Measurements from ENCODE around the gene NPC1L1.
"Not testable (repeated sequence)": the region's sequence is repeated elsewhere in the genome, so short reads cannot be mapped to it uniquely, and the experiment has no call there.

The NPC1L1 gene

DNA sequence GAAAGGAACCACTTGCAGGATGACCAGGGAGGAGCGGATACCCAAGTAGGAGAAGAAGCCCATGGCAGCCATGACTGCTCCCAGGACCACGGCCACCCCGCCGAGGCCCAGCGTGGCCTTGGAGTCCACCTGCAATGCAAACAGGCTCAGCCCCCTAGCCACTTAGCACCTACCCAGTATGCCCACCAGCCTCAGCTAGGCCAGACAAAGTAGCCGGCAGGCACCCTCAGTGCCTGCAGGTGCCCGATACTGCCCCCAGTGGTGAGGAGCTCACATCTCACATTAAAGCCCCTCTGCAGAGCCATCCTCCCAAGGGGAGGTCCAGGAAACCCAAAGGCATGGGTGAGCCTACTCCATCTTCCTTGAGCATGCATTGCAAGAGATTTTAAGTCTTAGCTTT lies 6.6 kb downstream of the NPC1L1 start:
- peak; percentile 27 to 28 for DNase-seq

DNA sequence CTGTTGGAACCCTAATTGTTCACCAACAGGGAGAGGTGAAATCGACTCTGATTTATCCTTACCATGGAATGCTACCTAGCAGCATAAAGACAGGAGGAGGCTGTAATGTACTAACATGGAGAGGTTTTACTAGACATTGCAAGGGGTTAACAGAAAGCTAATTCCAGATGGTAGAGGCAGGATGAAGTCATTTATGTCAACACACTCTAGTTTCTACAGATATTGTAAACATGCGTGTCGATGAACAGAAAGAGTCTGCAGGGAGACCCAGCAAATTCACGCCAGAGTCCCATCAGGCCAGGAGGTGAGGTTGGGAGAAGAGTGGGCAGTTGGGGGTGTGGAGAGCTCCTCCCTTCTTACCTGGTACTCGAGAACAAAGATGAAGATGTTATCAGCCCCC lies 7.0 kb downstream of the NPC1L1 start:
- DNase-seq = no peak

DNA sequence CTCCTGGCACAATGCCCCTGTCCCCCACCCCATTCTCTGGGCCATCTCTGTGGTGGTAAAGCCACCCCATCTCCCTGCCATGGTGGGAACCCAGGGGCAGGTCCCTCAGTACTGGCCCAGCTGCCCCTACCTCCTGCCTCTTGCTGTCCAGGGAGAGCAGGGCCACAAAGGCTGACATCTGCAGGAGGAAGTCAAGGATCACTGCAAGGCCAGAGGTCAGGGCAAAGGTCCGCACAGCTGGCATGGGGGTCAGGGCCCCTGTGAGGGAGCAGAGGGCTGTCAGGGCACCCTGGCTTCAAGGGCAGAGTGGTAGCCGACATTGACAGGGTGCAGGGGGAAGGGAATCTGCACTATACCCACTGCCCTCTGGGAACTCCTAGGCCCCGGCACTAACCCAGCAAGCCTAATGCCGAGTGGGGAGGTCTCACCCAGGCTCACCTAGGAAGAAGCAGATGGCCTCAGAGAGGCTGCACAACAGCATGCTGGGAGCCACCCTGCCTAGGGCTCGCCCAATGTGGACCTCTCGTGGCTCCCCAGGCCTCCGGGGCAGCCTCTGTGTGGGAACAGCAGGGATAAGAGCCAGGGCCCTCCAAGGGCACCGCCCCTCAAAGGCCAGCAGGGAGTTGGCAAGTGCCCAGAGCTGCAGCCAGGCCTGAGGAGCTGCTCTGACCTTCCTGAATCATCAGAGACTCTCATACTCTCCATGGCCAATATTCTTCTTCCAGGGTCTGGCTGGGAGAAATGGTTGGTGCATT lies 7.7 kb downstream of the NPC1L1 start:
- DNase-seq = no peak

DNA sequence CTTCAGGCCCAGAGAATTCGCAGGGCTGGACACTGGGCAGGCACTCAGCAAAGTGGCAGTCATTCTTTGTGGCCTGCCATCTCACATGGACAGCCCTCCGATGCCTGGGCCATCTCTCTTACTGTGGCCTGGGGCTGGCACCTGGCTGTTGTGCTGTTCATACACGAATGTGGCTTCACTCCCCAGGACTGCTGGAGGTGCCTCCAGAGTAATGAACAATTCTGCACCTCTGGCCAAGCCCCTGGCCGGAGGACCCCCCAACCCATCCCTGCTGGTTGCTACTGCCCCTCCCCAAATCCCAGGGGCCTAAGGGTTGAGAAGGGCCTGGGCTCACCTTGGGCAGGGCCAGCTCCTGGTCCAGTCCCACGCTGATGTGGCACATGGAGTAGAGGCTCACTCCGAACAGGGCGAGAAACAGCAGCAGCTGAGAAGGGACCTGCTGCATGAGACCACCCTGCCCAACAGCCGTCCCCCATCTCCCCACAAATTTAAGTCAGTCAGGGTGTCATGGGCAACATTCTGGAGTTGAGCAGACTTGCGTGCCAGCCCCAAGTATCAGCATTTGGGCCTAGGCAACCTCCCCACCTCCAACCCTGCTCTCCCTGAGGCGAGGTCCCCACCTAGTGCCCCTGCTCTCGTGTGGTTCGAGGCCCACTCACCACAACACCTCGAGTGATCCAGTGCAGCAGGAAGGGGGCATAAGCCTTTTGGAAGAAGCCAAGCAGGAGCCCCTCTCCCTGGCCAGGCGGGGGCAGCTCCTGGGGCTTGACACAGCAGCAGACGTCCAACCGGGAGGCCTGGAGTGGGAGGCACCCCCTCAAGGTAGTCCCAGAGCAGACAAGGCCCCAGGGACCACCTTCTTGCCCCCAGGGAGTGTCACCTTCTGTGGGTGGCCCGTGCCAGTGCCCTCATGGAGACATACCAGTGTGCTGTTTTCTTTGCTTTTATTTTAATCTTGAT lies 9.4 kb downstream of the NPC1L1 start:
- DNase-seq = no peak

DNA sequence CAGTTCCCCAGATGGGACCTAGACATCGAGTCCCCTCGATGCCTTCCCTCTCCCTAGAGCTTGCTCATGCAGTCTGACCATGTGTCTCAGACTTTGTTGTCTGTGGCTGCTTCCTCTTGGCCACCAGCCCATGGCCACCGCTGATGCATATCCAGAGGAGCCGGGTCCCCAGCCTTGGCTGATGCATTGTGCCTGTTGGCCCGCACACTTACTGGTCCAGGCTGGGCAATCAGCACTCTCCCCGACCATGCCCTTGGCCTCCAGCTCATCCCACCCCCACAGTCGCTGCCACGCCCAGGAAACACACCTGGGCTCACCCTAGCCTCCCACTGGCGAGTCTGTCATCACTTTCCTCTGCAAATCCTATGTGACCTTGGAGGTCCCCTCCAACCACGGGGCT lies 10.1 kb downstream of the NPC1L1 start:
- DNase-seq = no peak

DNA sequence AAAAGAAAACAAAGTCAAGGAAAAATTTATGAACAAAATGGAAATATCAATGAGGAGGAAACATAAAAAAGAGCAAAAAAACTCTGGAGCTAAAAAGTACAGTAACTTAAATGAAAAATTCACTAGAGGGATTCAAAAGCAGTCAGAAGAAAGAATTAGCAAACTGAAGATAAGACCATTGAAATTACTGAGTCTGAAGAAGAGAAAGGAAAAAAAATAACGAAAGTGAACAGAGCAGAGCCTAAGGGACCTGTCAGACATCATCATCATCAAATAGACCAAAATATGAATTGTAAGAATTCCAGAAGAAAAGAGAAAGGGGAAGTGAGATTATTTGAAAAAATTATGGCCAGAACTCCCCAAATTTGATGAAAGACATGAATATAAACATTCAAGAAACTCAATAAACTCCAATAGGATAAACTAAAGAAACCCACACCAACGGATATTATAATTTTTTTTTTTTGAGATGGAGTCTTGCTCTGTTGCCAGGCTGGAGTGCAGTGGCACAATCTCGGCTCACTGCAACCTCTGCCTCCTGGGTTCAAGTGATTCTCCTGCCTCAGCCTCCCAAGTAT lies 16.2 kb downstream of the NPC1L1 start:
- DNase-seq = no peak

DNA sequence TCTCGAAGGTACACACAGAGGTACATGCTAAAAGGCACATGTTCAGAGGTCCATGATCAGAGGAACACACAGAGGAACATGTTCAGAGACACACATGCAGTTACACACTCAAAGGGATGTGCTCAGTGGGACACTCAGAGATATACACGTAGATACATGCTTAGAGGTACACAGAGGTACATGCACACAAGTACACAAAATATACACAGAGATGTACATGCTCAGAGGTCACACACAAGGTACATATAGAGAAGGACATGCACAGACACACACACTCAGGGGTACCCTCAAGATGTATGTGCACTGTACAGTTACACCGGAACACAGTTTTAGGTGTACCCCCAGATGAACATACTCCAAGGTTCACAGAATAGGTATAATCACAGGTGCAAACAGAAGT lies 18.8 kb downstream of the NPC1L1 start:
- DNase-seq = no peak

DNA sequence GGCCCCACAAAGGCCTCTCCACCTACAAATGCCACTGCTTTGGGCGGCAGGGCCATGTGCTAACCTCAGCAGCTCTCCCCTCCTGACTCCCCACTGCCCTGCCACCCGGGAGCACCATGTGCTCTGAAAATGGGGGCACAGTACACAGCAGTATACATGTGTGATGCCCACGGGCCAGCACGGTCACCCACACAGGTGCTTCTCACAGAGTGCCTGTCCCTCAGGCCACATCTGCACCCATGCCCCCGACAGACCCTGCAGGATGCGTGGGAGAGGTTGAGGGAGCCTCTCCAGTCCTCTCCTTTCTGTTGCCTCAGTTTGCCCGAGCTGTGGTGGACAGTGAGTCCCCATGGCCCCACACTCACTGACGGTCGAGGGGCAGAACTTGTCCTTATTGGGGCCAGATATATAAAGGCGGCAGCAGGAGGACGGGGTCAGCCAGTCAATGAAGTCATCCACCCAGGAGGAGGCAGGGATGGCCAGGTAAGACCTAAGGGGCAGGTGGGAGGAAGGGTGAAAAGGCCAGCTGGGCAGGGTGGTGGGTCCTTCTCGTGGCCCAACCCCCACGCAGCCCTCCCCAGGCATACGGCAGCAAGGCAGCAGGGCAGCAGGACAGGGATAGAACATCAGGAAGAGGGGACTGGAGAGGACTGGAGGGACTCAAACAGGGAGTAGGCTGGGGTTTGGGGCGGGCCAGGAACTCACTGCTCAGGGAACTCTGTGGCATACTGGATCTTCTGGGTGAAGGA lies 19.6 kb downstream of the NPC1L1 start:
- no peak for DNase-seq

DNA sequence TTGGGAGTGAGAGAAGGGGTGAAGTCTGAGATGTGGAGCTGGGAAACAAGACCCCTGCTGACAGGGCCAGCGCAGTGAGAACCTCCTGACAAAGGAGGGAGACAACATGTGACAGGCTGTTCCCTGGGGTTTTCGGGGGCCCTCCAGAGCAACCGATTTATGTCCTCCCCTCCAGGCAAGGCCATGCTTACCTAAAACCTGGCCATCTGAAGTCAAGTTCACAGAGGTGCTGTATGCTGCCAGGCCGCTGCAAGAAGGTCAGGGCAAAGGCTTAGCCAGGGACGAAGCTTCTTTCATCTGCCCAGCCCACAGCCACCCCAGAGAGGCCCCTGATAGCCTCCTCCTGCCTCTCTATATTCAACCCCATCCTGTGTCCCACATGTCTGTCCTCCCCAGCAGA lies 20.6 kb downstream of the NPC1L1 start:
- no peak for DNase-seq

DNA sequence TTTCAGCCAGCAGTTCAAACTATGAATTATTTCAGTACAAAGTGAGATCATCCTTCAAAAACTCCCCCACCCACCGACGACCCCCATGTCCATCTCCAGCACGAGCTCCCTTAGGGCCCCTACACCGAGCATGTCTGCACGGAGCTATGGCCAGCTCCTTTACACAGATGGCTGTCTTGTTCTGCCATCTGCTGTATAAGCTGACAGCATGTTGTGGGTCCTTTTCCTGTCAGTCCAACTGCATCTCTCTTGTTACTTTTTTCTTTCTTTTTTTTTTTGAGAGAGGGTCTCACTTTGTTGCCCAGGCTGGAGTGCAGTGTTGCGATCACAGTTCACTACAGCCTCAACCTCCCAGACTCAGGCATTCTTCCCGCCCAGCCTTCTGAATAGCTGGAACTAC lies 21.6 kb downstream of the NPC1L1 start:
- no peak for DNase-seq

DNA sequence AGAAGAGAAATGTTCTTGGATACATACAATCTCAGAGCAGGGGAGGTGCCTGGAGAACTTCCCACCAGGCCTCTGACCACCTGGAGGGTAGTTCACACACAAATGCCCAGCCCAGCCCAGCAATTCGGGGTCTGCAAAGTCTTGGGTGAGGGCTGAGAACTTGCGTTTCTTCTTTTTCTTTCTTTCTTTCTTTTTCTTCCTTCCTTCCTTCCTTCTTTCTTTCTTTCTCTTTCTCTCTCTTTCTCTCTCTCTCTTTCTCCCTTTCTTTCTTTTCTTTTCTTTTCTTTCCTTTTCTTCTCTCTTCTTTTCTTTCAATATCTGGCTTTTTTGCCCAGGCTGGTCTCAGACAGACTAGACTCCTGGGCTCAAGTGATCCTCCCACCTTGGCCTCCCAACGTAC lies 22.4 kb downstream of the NPC1L1 start:
- DNase-seq = no peak

DNA sequence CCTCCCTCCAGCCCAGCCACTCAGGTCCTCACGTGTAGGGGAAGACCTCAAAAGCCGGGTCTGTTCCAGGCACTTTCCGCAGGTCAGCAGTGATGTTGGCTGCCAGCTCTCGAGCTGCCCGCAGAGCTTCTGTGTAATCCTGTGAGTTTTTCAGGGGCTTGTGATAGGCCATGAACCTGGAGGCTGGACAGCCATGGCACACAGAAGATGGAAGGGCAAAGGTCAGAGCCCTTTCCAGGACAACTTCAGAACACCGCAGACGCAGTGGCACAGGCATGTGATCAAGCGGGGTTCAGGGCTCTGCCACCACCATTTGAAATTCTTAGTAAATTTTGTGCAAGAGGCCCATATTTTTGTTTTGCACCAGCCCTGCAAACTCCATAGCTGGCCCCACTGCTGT lies 24.0 kb downstream of the NPC1L1 start:
- no peak for DNase-seq

DNA sequence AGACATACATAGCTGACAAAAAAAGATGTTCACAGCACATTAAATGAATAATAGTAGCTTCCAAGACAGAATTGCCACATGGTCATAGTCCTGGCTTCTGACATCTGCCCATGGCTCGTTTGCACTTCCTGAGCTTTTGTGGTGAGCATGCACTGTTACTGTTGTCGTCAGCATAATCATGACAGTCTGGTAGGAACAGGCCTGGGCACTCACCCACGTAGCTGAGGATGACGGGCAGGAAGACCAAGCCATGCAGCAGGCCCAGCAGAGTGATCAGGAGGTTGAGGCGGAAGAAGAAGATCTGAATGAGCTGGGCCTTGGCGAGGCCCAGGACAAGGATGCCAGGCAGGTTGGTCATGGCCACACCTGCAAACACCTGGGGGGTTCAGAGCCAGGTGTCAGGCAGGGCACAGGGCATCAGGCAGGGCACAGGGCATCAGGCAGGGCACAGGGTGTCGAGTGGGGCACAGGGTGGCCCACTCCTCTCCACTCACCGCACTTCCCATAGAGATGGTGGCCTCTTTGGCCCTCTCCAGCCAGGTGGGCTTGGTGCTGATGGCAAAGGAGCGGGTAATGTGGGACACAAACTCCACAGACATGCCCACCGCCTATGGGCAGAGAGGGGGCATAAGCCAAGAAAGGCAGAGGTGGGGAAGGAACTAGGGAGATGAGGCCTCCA lies 25.4 kb downstream of the NPC1L1 start:
- DNase-seq = no peak

DNA sequence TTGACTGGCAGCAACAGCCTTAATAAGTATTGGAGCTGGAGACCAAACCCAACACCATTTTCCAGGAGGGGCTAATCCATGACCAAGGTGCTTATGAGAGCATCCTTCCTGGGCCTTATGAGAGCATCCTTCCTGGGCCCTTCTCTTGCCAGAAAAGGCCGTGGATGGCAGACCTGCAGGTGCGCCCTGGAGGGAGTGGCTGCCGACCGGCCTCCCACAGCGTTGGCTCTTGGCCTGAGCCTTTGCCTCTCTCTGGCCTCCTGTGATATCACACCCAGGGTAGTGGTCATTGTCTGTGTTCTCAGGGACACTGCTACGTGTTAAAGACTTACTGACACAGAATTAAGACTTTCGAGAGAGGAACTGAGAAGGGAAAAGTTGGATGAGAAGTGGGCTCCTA lies 28.4 kb downstream of the NPC1L1 start:
- DNase-seq = no peak

DNA sequence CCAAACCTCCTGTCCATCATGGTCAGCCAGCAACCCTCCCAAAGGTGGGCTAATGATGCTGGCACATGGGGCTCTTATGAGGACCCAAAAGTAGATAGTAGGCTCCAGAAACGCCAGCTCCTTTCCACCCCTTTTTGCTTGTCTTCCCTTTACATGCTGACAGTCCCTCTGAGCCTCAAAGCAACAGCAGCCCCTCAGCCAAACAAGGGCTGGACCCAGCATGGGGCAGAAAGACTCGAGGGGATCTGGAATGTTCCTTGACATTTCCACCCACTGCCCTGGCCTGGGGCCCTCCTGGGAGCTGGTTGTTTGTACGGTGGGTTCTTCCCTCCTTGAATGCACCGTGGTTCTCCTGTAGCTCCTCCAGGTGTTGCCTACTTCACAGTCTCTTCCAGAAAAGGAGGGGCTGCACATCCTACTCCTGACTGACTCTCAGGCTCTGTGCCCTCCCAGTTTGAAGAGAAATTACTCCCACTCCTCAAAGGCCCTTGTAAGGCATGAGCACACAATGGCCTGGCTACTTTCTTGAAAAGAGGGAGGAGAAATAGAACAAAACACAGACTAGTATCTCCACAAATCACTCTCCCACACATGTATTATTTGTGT lies 29.2 kb downstream of the NPC1L1 start:
- DNase-seq = no peak

DNA sequence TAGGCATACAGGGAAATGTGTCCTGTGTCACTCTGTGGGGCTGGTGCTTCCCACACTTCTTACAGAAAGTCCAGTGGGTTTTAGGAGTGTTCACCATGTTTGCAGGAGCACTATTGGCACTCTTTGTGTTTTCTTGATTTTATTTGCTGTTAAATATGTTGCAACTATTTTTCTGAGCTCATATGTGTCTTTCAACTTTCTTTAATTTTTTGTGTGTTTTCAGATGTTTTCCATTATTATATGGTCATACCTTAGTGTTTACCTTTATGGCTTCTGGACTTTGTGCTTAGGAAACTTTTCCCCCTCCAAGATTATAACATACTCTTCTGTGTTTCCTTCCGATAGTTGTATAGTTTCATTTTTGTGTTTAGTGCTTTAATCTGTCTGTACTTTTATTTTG lies 29.9 kb downstream of the NPC1L1 start:
- no peak for DNase-seq

DNA sequence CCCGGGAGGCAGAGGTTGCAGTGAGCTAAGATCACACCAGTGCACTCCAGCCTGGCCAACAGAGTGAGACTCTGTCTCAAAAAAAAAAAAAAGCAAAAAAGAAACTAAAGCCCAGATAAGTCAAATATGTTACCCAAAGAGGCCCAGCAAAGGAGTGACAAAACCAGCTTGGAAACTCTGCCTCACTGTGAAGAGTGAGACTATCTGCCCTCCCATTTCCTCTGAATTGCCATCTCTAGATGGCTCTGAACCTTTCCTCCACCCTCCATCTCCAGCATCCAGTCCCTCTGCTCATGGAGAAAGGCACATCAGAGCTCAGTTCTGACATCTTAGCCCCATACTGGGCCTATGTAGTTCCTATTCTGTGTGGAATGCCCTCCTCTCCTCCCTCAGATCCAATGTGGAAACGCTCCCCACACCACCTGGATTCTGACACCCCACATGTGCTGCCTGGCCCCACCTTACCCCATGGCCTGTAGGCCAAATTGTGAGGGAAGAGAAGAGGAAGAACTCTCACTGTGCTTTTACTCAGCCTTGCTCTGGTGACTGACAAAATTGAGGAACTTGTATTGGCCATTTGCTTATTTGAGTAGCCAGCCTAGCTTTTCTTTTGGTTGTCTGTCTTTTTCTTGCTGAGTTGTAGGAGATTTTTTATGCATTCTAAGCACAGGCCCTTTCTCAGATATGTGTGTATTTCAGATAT lies 32.7 kb downstream of the NPC1L1 start:
- no peak for DNase-seq

DNA sequence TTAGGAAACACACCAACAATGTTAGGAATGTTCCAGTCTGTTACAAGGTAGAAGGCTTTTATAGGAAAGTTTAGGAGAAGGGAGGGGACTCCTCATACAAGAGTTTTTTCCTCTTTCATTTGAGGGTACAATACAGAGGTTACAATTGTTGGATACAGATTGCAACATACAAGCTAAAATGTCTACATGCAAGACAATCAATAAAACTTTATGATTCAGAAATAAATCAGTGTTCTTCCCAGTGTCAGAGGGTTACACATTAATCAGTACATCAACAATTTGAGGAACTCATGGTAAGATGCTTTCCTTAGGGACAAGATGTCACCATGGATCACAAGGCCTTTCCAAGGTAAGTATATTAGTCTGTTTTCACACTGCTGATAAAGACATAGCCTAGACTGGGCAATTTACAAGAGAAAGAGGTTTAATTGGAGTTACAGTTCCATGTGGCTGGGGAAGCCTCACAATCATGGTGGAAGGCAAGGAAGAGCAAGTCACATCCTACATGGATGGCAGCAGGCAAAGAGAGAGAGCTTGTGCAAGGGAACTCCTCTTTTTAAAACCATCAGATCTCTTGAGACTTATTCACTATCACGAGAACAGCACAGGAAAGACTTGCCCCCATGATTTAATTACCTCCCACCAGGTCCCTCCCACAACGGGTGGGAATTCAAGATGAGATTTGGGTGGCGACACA lies 34.4 kb downstream of the NPC1L1 start:
- DNase-seq = not testable (repeated sequence)

DNA sequence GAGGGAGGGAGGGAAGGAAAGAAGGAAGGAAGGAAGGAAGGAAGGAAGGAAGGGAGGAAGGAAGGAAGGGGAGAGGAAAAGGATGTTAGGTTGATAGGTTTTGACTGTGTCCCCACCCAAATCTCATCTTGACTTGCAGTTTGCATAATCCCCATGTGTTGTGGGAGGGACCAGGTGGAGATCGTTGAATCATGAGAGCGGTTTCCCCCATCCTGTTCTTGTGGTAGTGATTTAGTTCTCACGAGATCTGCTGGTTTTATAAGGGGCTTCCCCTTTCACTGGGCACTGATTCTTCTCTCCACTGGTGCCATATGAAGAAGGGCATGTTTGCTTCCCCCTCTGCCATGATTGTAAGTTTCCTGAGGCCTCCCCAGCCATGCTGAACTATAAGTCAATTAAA lies 35.5 kb downstream of the NPC1L1 start:
- DNase-seq = no peak

DNA sequence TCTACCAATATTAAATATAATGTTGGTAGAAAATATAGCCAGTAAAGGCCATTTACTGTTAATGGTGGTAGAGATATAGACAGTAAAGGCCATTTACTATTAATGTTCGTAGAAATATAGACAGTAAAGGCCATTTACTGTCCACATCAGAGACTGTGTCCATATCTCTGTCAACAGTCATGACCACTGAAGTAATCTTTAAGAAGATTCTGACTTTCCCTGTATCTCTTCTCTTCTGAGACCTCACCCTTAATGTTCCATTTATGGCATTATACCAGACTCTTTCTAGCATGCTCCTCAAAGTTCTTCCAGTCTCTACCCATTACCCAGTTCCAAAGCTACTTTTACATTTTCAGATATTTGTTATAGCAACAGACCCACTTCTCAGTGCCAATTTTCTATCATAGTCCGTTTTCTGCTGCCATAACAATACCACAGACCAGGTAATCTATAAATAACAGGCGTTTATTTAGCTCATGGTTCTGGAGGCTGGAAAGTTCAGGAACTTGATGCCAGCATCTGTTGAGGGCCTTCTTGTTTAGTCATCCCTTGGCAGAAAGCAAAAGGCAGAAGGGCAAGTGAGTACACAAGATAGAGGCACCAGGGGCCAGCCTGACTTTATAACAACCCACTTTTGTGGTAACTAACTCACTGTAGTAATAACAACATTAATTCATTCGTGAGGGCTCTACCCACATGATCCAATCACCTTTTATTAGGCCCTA lies 42.7 kb downstream of the NPC1L1 start:
- DNase-seq = no peak
